ENCODE results near the gene ASRGL1.

- no peak for TF ChIP-seq CTCF (IDR thresholded peaks at IDR 0.05)
- TF ChIP-seq USF2 (IDR thresholded peaks at IDR 0.05), result no peak
- TF ChIP-seq RARB (CRISPR knock-in tag; IDR thresholded peaks at IDR 0.05), result no peak
- TF ChIP-seq REST (IDR thresholded peaks at IDR 0.05), result no peak
- no peak for TF ChIP-seq POLR2A (IDR thresholded peaks at IDR 0.05; ENCODE audit: low read length)
- TF ChIP-seq FOXS1 (CRISPR knock-in tag; IDR thresholded peaks at IDR 0.05), result no peak
- no peak for TF ChIP-seq KDM1A (IDR thresholded peaks at IDR 0.05; ENCODE audit: low read depth)
- TF ChIP-seq CBX2 (IDR thresholded peaks at IDR 0.05; ENCODE audit: borderline replicate concordance, low read depth), result no peak
- TF ChIP-seq TP53 (CRISPR knock-in tag; IDR thresholded peaks at IDR 0.05), result no peak
- TF ChIP-seq JUNB (IDR thresholded peaks at IDR 0.05), result no peak
These were observed 73.7 kb downstream of the ASRGL1 start for GRCh38 chr11:62410972-62411371.

Data from A549 (cell line).